IMR-90 (cell line): ENCODE results near the gene CRYBA4. TPM values are rescaled to one million over a fixed set of nuclear protein-coding genes. Genes with fewer than 3 reads are reported as not detected.

ENCODE experiments used
- ATAC-seq: fragments of 200-7000 bp; cut with Tn5 transposase; 2 replicates; pipeline ENCODE4 v1.9.1; 2020; ENCODE audit warnings: low read depth, mild to moderate bottlenecking, moderate library complexity
- BruUV-seq: library from RNA; stranded (reverse); fragments of 400-500 nt; replicated peaks from 2 replicates; lab custom pipeline; 2021; lab: Mats Ljungman, UMichigan
- CTCF ChIA-PET: fragments of 300-600 bp; formaldehyde crosslinking; extraction: SDS; loops from one replicate; lab custom pipeline; 2021; ENCODE audit warnings: antibody characterized with exemption; lab: Yijun Ruan, JAX
- POLR2A ChIA-PET: fragments of 300-600 bp; sonication (Branson Sonifier 250); formaldehyde crosslinking; loops from one replicate; lab custom pipeline; 2022; ENCODE audit warnings: antibody characterized with exemption; ENCODE audit not compliant: unreplicated experiment; lab: Charles Lee
- DNase-seq: peaks from one replicate; pipeline ENCODE4 v3.0.0; 2013
- H2AFZ ChIP-seq: replicated peaks from 2 replicates; pipeline ENCODE3; 2013; ENCODE audit warnings: low read length, mild to moderate bottlenecking; ENCODE audit not compliant: poor library complexity
- H2AK5ac ChIP-seq: 2 replicates; pipeline ENCODE4 v1.6.1; 2013; ENCODE audit warnings: low read depth, low read length, inconsistent platforms
- H2AK9ac ChIP-seq: replicated peaks from 2 replicates; pipeline ENCODE3; 2013; ENCODE audit warnings: mild to moderate bottlenecking, low read depth, low read length, moderate library complexity; ENCODE audit not compliant: poor library complexity
- H2BK120ac ChIP-seq: 2 replicates; pipeline ENCODE4 v1.6.1; 2013; ENCODE audit warnings: low read depth, low read length, inconsistent platforms
- H2BK15ac ChIP-seq: 3 replicates; pipeline ENCODE4 v1.6.1; 2013; ENCODE audit warnings: low read depth, low read length, inconsistent platforms
- H2BK20ac ChIP-seq: 2 replicates; pipeline ENCODE4 v1.6.1; 2013; ENCODE audit warnings: low read depth, mild to moderate bottlenecking, inconsistent platforms, low read length, moderate library complexity
- H2BK5ac ChIP-seq: 2 replicates; pipeline ENCODE4 v1.6.1; 2013; ENCODE audit warnings: mild to moderate bottlenecking, low read depth, low read length, inconsistent platforms; ENCODE audit not compliant: poor library complexity, severe bottlenecking
- H3K14ac ChIP-seq: replicated peaks from 2 replicates; pipeline ENCODE4 v1.6.1; 2013; ENCODE audit warnings: low read depth, low read length, inconsistent platforms
- H3K18ac ChIP-seq: 2 replicates; pipeline ENCODE4 v1.6.1; 2013; ENCODE audit warnings: low read depth, low read length, control low read depth
- H3K23ac ChIP-seq: 2 replicates; pipeline ENCODE4 v1.6.1; 2013; ENCODE audit warnings: low read depth, low read length, inconsistent platforms
- H3K27ac ChIP-seq: 2 replicates; pipeline ENCODE4 v1.5.1; 2013; ENCODE audit warnings: mild to moderate bottlenecking, control low read depth, low read length; ENCODE audit not compliant: insufficient read depth
- H3K27me3 ChIP-seq: 2 replicates; pipeline ENCODE4 v1.6.1; 2013; ENCODE audit warnings: low read length; ENCODE audit not compliant: control insufficient read depth, insufficient read depth
- H3K36me3 ChIP-seq: 2 replicates; pipeline ENCODE4 v1.6.1; 2013; ENCODE audit warnings: low read length, mixed read lengths; ENCODE audit not compliant: control insufficient read depth, insufficient read depth
- H3K4ac ChIP-seq: 2 replicates; pipeline ENCODE4 v1.6.1; 2013; ENCODE audit warnings: low read depth, low read length, inconsistent platforms
- H3K4me1 ChIP-seq: 2 replicates; pipeline ENCODE4 v1.6.1; 2013; ENCODE audit warnings: low read length, mixed read lengths; ENCODE audit not compliant: control insufficient read depth, insufficient read depth
- H3K4me2 ChIP-seq: 2 replicates; pipeline ENCODE4 v1.6.1; 2013; ENCODE audit warnings: low read depth, mild to moderate bottlenecking, control low read depth, low read length, moderate library complexity
- H3K4me3 ChIP-seq: 2 replicates; pipeline ENCODE4 v1.5.1; 2013; ENCODE audit warnings: low read depth, mild to moderate bottlenecking, control low read depth, low read length, moderate library complexity; ENCODE audit not compliant: insufficient read depth
- H3K56ac ChIP-seq: 2 replicates; pipeline ENCODE4 v1.6.1; 2013; ENCODE audit warnings: low read length, inconsistent platforms; ENCODE audit not compliant: insufficient read depth; ENCODE audit errors: extremely low read depth
- H3K79me1 ChIP-seq, 2 experiments: 2 replicates each; pipeline ENCODE4 v1.6.1; 2013; ENCODE audit warnings: low read length in 2 of 2, inconsistent platforms in 1 of 2, low read depth in 1 of 2
- H3K9ac ChIP-seq: 2 replicates; pipeline ENCODE4 v1.6.1; 2013; ENCODE audit warnings: low read depth, low read length, control low read depth
- H3K9me1 ChIP-seq: 2 replicates; pipeline ENCODE4 v1.6.1; 2013; ENCODE audit warnings: low read length, inconsistent platforms; ENCODE audit not compliant: insufficient read depth
- H3K9me3 ChIP-seq: 2 replicates; pipeline ENCODE4 v1.6.1; 2013; ENCODE audit warnings: low read length; ENCODE audit not compliant: control insufficient read depth, insufficient read depth
- H4K20me1 ChIP-seq: 2 replicates; pipeline ENCODE4 v1.6.1; 2013; ENCODE audit warnings: low read length, inconsistent platforms; ENCODE audit not compliant: insufficient read depth
- H4K5ac ChIP-seq: 2 replicates; pipeline ENCODE4 v1.6.1; 2013; ENCODE audit warnings: mild to moderate bottlenecking, low read depth, low read length, control low read depth
- H4K8ac ChIP-seq, 2 experiments: 2 replicates each; pipeline ENCODE4 v1.6.1; 2013; ENCODE audit warnings: low read depth in 2 of 2, low read length in 2 of 2, control low read depth in 1 of 2, inconsistent platforms in 1 of 2
- H4K91ac ChIP-seq: 2 replicates; pipeline ENCODE4 v1.6.1; 2013; ENCODE audit warnings: low read depth, low read length, inconsistent platforms; ENCODE audit not compliant: insufficient read depth
- BHLHE40 ChIP-seq: fragments of 150-350 bp; IDR thresholded peaks from 2 replicates; pipeline ENCODE4 v1.6.1; 2016; ENCODE audit warnings: mild to moderate bottlenecking, low read depth, low read length
- FOS ChIP-seq: fragments of 150-350 bp; IDR thresholded peaks from 2 replicates; pipeline ENCODE4 v1.6.1; 2016; ENCODE audit warnings: low read depth, low read length
- MAZ ChIP-seq: IDR thresholded peaks from 2 replicates; pipeline ENCODE4 v1.6.1; 2012; ENCODE audit warnings: low read depth, mild to moderate bottlenecking, low read length, improper control_type of control experiment, moderate library complexity, borderline replicate concordance
- MXI1 ChIP-seq: IDR thresholded peaks from 2 replicates; pipeline ENCODE4 v1.6.1; 2012; ENCODE audit warnings: low read depth, mild to moderate bottlenecking, low read length, moderate library complexity, borderline replicate concordance
- NFE2L2 ChIP-seq: fragments of 150-350 bp; IDR thresholded peaks from 2 replicates; pipeline ENCODE4 v1.6.1; 2016; ENCODE audit warnings: low read depth, mild to moderate bottlenecking, low read length
- POLR2A ChIP-seq: IDR thresholded peaks from 2 replicates; pipeline ENCODE4 v1.6.1; 2012; ENCODE audit warnings: mild to moderate bottlenecking, low read depth, low read length
- RAD21 ChIP-seq: IDR thresholded peaks from 2 replicates; pipeline ENCODE4 v1.6.1; 2012; ENCODE audit warnings: low read length, improper control_type of control experiment
- RCOR1 ChIP-seq: IDR thresholded peaks from 2 replicates; pipeline ENCODE4 v1.6.1; 2012; ENCODE audit warnings: mild to moderate bottlenecking, low read length, improper control_type of control experiment; ENCODE audit not compliant: insufficient replicate concordance
- SMC3 ChIP-seq: fragments of 150-350 bp; IDR thresholded peaks from 2 replicates; pipeline ENCODE4 v1.6.1; 2016; ENCODE audit warnings: low read depth, mild to moderate bottlenecking, antibody characterized with exemption, low read length, moderate library complexity
- WGBS, 2 experiments: methylation state at CpG; one replicate each; pipeline versions ENCODE4 v1.1.5 to v1.1.7; 2013; ENCODE audit warnings: missing lambda C conversion rate in 2 of 2; ENCODE audit not compliant: insufficient read length in 1 of 2; ENCODE audit errors: extremely low coverage in 2 of 2; 5-methylcytosine and 5-hydroxymethylcytosine counted together
- dilution Hi-C: fragments of 300-500 bp; cut with HindIII; formaldehyde crosslinking; loops from one replicate; pipeline ENCODE4 v1.14.3; 2018; ENCODE audit warnings: low sequenced_read_pairs; ENCODE audit not compliant: unreplicated experiment
- in situ Hi-C: fragments of 300-500 bp; cut with MboI; formaldehyde crosslinking; loops from 3 replicates; pipeline ENCODE4 v1.14.3; 2019; ENCODE audit warnings: low sequenced_read_pairs, inconsistent platforms, mixed read lengths
- intact Hi-C: fragments of 100-400 bp; cut with micrococcal nuclease; formaldehyde crosslinking; loops from 2 replicates; pipeline ENCODE4 v1.10.0; 2022
- polyA plus RNA-seq, 3 experiments: library from polyadenylated mRNA; depleted of rRNA; stranded (reverse); fragments of >200 nt; gene quantifications; 2 replicates each; pipeline ENCODE4 v1.2.3, GENCODE V29; 2012; ENCODE audit warnings: low replicate concordance in 1 of 3
- total RNA-seq: library from RNA; depleted of rRNA; stranded (reverse); fragments of >200 nt; gene quantifications from 2 replicates; pipeline ENCODE4 v1.2.3, GENCODE V29; 2012
- TF ChIP-seq, protein P1 (sequence below): fragments of 150-350 bp; IDR thresholded peaks from 2 replicates; pipeline ENCODE4 v1.6.1; 2016; ENCODE audit warnings: low read depth, mild to moderate bottlenecking, low read length, moderate library complexity, borderline replicate concordance
- TF ChIP-seq, protein P2 (sequence below): conservative IDR thresholded peaks from 2 replicates; pipeline ENCODE4 v1.5.1; 2012; ENCODE audit warnings: mild to moderate bottlenecking, low read depth, low read length, improper control_type of control experiment
- TF ChIP-seq, protein P3 (sequence below): fragments of 150-350 bp; IDR thresholded peaks from 2 replicates; pipeline ENCODE4 v1.6.1; 2017; ENCODE audit warnings: mild to moderate bottlenecking, antibody characterized with exemption, low read length, low read depth

Gene CRYBA4
- total and polyA plus RNA-seq, 2 of the 4 experiments (the other 2 are of a cell fraction), result not detected

DNA sequence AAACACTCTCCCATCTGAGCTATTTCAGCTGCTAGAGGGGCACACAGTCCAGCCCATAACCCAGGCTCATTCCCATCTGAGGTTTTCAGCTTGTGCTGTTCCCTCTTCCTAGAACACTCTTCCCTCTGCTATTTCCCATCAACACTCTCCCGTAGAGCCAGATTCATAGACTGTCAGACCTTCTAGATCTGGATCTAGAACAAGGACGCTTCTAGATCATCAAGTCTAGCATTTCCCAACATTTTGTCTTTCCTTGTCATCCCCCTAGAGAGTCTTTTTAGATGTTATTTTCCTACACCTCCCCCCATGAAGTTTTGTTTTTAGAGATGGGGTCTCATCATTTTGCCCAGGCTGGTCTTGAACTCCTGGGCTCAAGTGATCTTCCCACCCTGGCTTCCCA, 13.4 kb downstream of the CRYBA4 start:
- H3K23ac ChIP-seq, result no peak overlapping the region
- POLR2A ChIA-PET, result no interaction called here
- no peaks in the 10 kb centered on the region for H4K20me1 ChIP-seq
- in situ Hi-C loops (no loop called here), dilution Hi-C loops (no loop called here), intact Hi-C loops (no loop called here)
- H3K27ac ChIP-seq, result no peak overlapping the region
- no peaks in the 10 kb centered on the region for H3K9me3 ChIP-seq
- H3K4me1 ChIP-seq, result no peaks in the 10 kb centered on the region
- H2BK5ac ChIP-seq, result no peak overlapping the region
- no peak overlapping the region for H3K18ac ChIP-seq
- ATAC-seq (no peak), DNase-seq (no peak)
- no peak for TF ChIP-seq SMC3
- no peak for TF ChIP-seq BHLHE40
- TF ChIP-seq, protein P1, sequence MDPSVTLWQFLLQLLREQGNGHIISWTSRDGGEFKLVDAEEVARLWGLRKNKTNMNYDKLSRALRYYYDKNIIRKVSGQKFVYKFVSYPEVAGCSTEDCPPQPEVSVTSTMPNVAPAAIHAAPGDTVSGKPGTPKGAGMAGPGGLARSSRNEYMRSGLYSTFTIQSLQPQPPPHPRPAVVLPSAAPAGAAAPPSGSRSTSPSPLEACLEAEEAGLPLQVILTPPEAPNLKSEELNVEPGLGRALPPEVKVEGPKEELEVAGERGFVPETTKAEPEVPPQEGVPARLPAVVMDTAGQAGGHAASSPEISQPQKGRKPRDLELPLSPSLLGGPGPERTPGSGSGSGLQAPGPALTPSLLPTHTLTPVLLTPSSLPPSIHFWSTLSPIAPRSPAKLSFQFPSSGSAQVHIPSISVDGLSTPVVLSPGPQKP, result no peak
- TF ChIP-seq, protein P2, sequence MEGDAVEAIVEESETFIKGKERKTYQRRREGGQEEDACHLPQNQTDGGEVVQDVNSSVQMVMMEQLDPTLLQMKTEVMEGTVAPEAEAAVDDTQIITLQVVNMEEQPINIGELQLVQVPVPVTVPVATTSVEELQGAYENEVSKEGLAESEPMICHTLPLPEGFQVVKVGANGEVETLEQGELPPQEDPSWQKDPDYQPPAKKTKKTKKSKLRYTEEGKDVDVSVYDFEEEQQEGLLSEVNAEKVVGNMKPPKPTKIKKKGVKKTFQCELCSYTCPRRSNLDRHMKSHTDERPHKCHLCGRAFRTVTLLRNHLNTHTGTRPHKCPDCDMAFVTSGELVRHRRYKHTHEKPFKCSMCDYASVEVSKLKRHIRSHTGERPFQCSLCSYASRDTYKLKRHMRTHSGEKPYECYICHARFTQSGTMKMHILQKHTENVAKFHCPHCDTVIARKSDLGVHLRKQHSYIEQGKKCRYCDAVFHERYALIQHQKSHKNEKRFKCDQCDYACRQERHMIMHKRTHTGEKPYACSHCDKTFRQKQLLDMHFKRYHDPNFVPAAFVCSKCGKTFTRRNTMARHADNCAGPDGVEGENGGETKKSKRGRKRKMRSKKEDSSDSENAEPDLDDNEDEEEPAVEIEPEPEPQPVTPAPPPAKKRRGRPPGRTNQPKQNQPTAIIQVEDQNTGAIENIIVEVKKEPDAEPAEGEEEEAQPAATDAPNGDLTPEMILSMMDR, result no peak
- no peak for TF ChIP-seq POLR2A
- TF ChIP-seq MXI1, result no peak
- TF ChIP-seq NFE2L2, result no peak
- TF ChIP-seq FOS, result no peak
- TF ChIP-seq, protein P3, sequence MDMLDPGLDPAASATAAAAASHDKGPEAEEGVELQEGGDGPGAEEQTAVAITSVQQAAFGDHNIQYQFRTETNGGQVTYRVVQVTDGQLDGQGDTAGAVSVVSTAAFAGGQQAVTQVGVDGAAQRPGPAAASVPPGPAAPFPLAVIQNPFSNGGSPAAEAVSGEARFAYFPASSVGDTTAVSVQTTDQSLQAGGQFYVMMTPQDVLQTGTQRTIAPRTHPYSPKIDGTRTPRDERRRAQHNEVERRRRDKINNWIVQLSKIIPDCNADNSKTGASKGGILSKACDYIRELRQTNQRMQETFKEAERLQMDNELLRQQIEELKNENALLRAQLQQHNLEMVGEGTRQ, result no peak
- no peak for TF ChIP-seq RAD21
- no peak for TF ChIP-seq MAZ
- TF ChIP-seq RCOR1, result no peak
- no peak overlapping the region for H3K4me3 ChIP-seq
- H2AK5ac ChIP-seq, result no peak overlapping the region
- H2BK15ac ChIP-seq, result no peak overlapping the region
- CTCF ChIA-PET, result interaction anchor here (0.6 kb wide), 1 partner anchor 54 kb away, joined by 3 read pairs; no protein-coding TSS in a partner anchor
- no peak overlapping the region for H4K8ac ChIP-seq
- H3K36me3 ChIP-seq, result no peaks in the 10 kb centered on the region
- no peak overlapping the region for H3K4me2 ChIP-seq
- H3K4ac ChIP-seq, result no peak overlapping the region
- H3K79me1 ChIP-seq, result no peaks in the 10 kb centered on the region
- H3K56ac ChIP-seq, result no peak overlapping the region
- no peak overlapping the region for H2BK20ac ChIP-seq
- H4K91ac ChIP-seq, result no peak overlapping the region
- BruUV-seq, result no TSS peak
- H3K9me1 ChIP-seq, result no peaks in the 10 kb centered on the region
- peaks cover 16% of the 10 kb centered on the region for H3K27me3 ChIP-seq
- no peak overlapping the region for H4K5ac ChIP-seq
- no peak overlapping the region for H3K9ac ChIP-seq
- H2BK120ac ChIP-seq, result no peak overlapping the region
- no CpG with 5 or more reads among the region's 2 CpGs for WGBS, 2 experiments
- H3K14ac ChIP-seq, result no peak overlapping the region
- H2AFZ ChIP-seq, result no peak overlapping the region
- no peak overlapping the region for H2AK9ac ChIP-seq
